Nephron progenitor cell (in vitro differentiated cells): ENCODE results near the gene FYN.
A peak's percentile ranks its signal among the peaks of the same experiment; 100 is the strongest.

Experiments
- DNase-seq: peaks from one replicate; pipeline ENCODE4 v3.0.0; 2021
- H3K27ac Mint-ChIP-seq: 2 replicates; pipeline ENCODE4 v1.8.0; 2021; ENCODE audit warnings: mild to moderate bottlenecking, moderate library complexity, mixed read lengths
- H3K27me3 Mint-ChIP-seq: 2 replicates; pipeline ENCODE4 v1.8.0; 2021; ENCODE audit warnings: mild to moderate bottlenecking, low read depth, mixed read lengths; ENCODE audit not compliant: poor library complexity
- H3K36me3 Mint-ChIP-seq: 2 replicates; pipeline ENCODE4 v1.8.0; 2021; ENCODE audit warnings: low read depth, mixed read lengths
- H3K4me1 Mint-ChIP-seq: 2 replicates; pipeline ENCODE4 v1.8.0; 2021; ENCODE audit warnings: mixed read lengths
- H3K4me3 Mint-ChIP-seq: 2 replicates; pipeline ENCODE4 v1.8.0; 2021; ENCODE audit warnings: mild to moderate bottlenecking, moderate library complexity, mixed read lengths
- H3K9me3 Mint-ChIP-seq: 2 replicates; pipeline ENCODE4 v1.8.0; 2021; ENCODE audit warnings: mild to moderate bottlenecking, moderate library complexity, mixed read lengths
- CTCF ChIP-seq: fragments of 200-600 bp; sonication (generic); IDR thresholded peaks from 2 replicates; pipeline ENCODE4 v1.5.0; 2021; ENCODE audit warnings: antibody characterized with exemption

Gene FYN

DNA sequence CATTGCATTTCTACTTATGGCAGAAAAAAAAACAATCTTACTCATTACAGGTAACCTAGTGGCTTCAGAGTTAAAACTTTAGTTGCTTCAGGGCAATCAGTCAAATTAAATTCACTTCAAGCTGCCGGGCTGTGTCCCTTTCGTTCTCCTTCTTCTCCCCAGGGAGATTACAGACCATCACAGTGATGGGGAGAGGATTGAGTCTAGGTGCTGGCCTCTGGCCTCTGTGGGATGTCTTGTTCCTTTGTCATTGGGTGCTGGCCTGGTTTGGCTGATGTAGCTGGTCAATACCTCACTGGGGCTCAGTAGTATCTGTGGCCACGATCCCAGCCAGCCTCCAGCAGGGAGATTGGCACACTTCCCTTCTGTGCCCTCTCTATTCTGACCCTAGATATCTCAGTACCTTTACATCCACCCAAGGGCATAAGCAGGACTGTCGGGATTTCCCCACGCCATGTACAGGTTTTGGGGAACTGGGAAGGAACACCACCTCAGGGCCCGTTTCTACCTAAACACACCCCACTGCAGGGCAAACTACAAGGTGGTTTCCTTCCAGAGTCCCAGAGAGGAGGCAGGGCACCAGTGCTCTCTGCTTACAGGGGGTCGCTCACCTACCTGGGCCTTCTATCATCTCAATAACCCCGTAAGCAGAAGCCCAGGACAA lies 15.4 kb downstream of the FYN start:
- H3K27ac Mint-ChIP-seq = peak overlapping the region; percentile 17
- DNase-seq = no peak
- H3K4me3 Mint-ChIP-seq = no peak overlapping the region
- H3K4me1 Mint-ChIP-seq = peaks cover 38% of the 10 kb centered on the region
- no peaks in the 10 kb centered on the region for H3K9me3 Mint-ChIP-seq
- peaks cover 21% of the 10 kb centered on the region for H3K36me3 Mint-ChIP-seq
- TF ChIP-seq CTCF = no peak
- H3K27me3 Mint-ChIP-seq = no peaks in the 10 kb centered on the region

- no peak for DNase-seq
Observed at GRCh38 chr6:111855753-111856152, 17.5 kb downstream of the FYN start.

DNA sequence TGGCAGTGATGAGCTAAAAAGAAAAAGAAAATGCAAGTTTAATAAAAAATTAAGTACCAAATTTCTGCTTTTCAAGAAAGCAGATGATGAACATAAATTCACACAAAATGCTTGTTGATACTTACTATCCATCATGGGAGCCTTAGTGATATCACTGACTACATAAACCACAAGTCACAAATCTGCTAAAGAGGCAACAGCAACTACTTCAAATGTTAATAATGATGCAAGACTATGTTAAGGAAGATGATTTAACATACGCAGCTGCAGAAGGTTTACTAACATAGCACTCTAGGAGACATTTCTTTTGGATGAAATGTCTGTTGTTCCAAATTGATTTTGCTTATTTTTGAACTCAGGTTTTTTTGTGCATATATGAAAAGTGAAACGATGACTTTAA lies 18.6 kb downstream of the FYN start:
- H3K9me3 Mint-ChIP-seq = no peaks in the 10 kb centered on the region
- peaks cover 6% of the 10 kb centered on the region for H3K36me3 Mint-ChIP-seq
- H3K27ac Mint-ChIP-seq = no peak overlapping the region
- no peak for DNase-seq
- no peak for TF ChIP-seq CTCF
- no peaks in the 10 kb centered on the region for H3K27me3 Mint-ChIP-seq
- H3K4me1 Mint-ChIP-seq = peaks cover 47% of the 10 kb centered on the region
- H3K4me3 Mint-ChIP-seq = no peak overlapping the region

More at GRCh38 chr6:111855753-111856152, 17.5 kb downstream of the FYN start:
- H3K36me3 Mint-ChIP-seq = peaks cover 9% of the 10 kb centered on the region
- no peaks in the 10 kb centered on the region for H3K9me3 Mint-ChIP-seq
- H3K27ac Mint-ChIP-seq = no peak overlapping the region
- H3K4me1 Mint-ChIP-seq = peaks cover 39% of the 10 kb centered on the region
- H3K4me3 Mint-ChIP-seq = no peak overlapping the region
- TF ChIP-seq CTCF = no peak
- no peaks in the 10 kb centered on the region for H3K27me3 Mint-ChIP-seq

GRCh38 chr6:111852725-111853124 lies 20.5 kb downstream of the FYN start:
- no peak for TF ChIP-seq CTCF
- no peaks in the 10 kb centered on the region for H3K9me3 Mint-ChIP-seq
- peaks cover 44% of the 10 kb centered on the region for H3K4me1 Mint-ChIP-seq
- H3K27me3 Mint-ChIP-seq = no peaks in the 10 kb centered on the region
- DNase-seq = no peak
- no peak overlapping the region for H3K27ac Mint-ChIP-seq
- no peaks in the 10 kb centered on the region for H3K36me3 Mint-ChIP-seq
- H3K4me3 Mint-ChIP-seq = no peak overlapping the region

DNA sequence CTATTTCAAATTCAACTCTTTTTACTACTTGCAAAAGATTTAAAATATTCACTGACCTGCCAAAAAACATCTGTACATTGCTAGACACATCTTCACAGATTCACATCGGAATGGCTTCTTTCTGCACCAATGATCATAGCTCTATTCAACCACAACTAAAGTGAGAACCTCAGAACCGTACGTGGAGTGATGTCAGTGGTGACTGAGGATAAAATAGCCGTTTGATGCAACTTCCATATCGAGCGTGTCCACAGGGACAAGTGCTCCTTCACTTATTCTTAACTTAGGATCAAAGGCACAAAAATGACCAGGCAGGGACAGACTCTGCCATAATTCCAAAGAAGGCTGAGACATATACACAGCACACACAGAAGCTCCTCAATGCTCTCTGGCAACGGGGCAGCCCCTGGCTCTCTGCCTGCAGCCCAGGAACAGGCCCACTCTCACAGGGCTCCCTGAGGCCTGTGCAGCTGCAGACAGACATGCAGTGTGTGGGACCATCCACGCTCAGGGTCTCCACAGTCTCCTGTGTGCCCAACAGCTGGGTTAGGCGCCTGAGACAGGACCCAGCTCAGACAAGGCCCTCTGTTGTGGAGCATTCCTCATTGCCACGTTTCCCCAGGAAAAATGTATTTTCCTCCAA lies 22.8 kb downstream of the FYN start:
- H3K4me1 Mint-ChIP-seq = peaks cover 49% of the 10 kb centered on the region
- H3K4me3 Mint-ChIP-seq = no peak overlapping the region
- TF ChIP-seq CTCF = no peak
- peak overlapping the region; percentile 16 for H3K27ac Mint-ChIP-seq
- H3K9me3 Mint-ChIP-seq = no peaks in the 10 kb centered on the region
- no peaks in the 10 kb centered on the region for H3K36me3 Mint-ChIP-seq
- H3K27me3 Mint-ChIP-seq = peaks cover 4% of the 10 kb centered on the region
- DNase-seq = no peak

DNA sequence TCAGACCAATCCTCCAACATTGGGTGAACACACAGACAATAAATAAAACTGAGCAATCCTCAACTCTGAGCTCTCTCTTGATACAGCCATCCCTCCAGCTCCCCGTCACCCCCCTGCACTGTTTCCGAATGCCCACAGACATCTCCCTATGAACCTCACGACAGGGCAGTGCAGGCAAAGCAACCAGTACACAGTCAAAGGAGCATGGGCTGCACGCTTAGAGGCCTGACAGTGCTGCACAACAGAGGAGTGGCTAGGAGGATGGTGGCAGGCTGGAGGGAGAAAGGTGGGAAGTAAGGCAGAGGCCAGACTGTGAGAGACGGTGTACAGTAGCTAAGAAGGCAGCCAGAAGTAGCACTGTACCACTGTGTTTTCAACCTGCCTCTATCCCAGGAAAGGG lies 24.0 kb downstream of the FYN start:
- Mint-ChIP-seq H3K27me3 (peaks cover 4% of the 10 kb centered on the region), H3K27ac (no peak overlapping the region), H3K4me1 (peaks cover 49% of the 10 kb centered on the region), H3K9me3 (no peaks in the 10 kb centered on the region), H3K4me3 (no peak overlapping the region), H3K36me3 (no peaks in the 10 kb centered on the region)
- DNase-seq = no peak
- TF ChIP-seq CTCF = no peak
